H9 (cell line): ENCODE measurements around the gene BOD1L2. TPM values are rescaled to one million over a fixed set of nuclear protein-coding genes. Genes with fewer than 3 reads are reported as not detected.

ENCODE experiments used
- DNase-seq: peaks from one replicate; pipeline ENCODE4 v3.0.0-alpha.2; 2017
- H2AFZ ChIP-seq: one replicate; pipeline ENCODE4 v1.6.1; 2013; ENCODE audit warnings: mild to moderate bottlenecking, low read length, control low read depth, moderate library complexity
- H2AK5ac ChIP-seq: 2 replicates; pipeline ENCODE4 v1.6.1; 2013; ENCODE audit warnings: low read length, control low read depth, mixed read lengths; ENCODE audit not compliant: insufficient read length
- H2BK120ac ChIP-seq: one replicate; pipeline ENCODE4 v1.6.1; 2013; ENCODE audit warnings: low read depth, mild to moderate bottlenecking, low read length, control low read depth, inconsistent platforms; ENCODE audit not compliant: poor library complexity, severe bottlenecking
- H2BK12ac ChIP-seq: 2 replicates; pipeline ENCODE4 v1.6.1; 2013; ENCODE audit warnings: low read length, control low read depth, mixed read lengths, low read depth; ENCODE audit not compliant: insufficient read length
- H2BK15ac ChIP-seq: 2 replicates; pipeline ENCODE4 v1.6.1; 2013; ENCODE audit warnings: low read depth, low read length, control low read depth
- H2BK20ac ChIP-seq: one replicate; pipeline ENCODE4 v1.6.1; 2013; ENCODE audit warnings: low read depth, mild to moderate bottlenecking, low read length, control low read depth, inconsistent platforms; ENCODE audit not compliant: poor library complexity, severe bottlenecking
- H2BK5ac ChIP-seq: 2 replicates; pipeline ENCODE4 v1.6.1; 2013; ENCODE audit warnings: low read length, control low read depth, mixed read lengths; ENCODE audit not compliant: insufficient read length
- H3K14ac ChIP-seq: 2 replicates; pipeline ENCODE4 v1.6.1; 2013; ENCODE audit warnings: low read length, control low read depth; ENCODE audit not compliant: insufficient read depth
- H3K18ac ChIP-seq: 2 replicates; pipeline ENCODE4 v1.6.1; 2013; ENCODE audit warnings: low read depth, mild to moderate bottlenecking, mixed read lengths, low read length, control low read depth; ENCODE audit not compliant: insufficient read length
- H3K23ac ChIP-seq: 2 replicates; pipeline ENCODE4 v1.6.1; 2013; ENCODE audit warnings: low read length, control low read depth, mixed read lengths, low read depth; ENCODE audit not compliant: insufficient read length
- H3K23me2 ChIP-seq: 2 replicates; pipeline ENCODE4 v1.6.1; 2013; ENCODE audit warnings: low read depth, mild to moderate bottlenecking, mixed read lengths, low read length, control low read depth; ENCODE audit not compliant: insufficient read length, poor library complexity, severe bottlenecking
- H3K27ac ChIP-seq: 2 replicates; pipeline ENCODE4 v1.5.1; 2013; ENCODE audit warnings: low read length, control low read depth, mixed read lengths, low read depth; ENCODE audit not compliant: insufficient read length
- H3K27me3 ChIP-seq: 2 replicates; pipeline ENCODE4 v1.6.1; 2013; ENCODE audit warnings: low read length, control low read depth, inconsistent platforms; ENCODE audit not compliant: insufficient read depth
- H3K4ac ChIP-seq: 2 replicates; pipeline ENCODE4 v1.6.1; 2013; ENCODE audit warnings: low read depth, mild to moderate bottlenecking, control low read depth, inconsistent platforms, low read length, moderate library complexity
- H3K4me1 ChIP-seq: 2 replicates; pipeline ENCODE4 v1.6.1; 2013; ENCODE audit warnings: low read length, control low read depth, inconsistent platforms; ENCODE audit not compliant: insufficient read depth
- H3K4me2 ChIP-seq: 2 replicates; pipeline ENCODE4 v1.6.1; 2013; ENCODE audit warnings: low read length, control low read depth, mixed read lengths; ENCODE audit not compliant: insufficient read length, insufficient read depth
- H3K56ac ChIP-seq: 2 replicates; pipeline ENCODE4 v1.6.1; 2013; ENCODE audit warnings: low read depth, mild to moderate bottlenecking, mixed read lengths, low read length, control low read depth; ENCODE audit not compliant: insufficient read length
- H3K79me1 ChIP-seq: 2 replicates; pipeline ENCODE4 v1.6.1; 2013; ENCODE audit warnings: low read depth, mild to moderate bottlenecking, moderate library complexity, low read length, control low read depth, inconsistent platforms; ENCODE audit not compliant: insufficient read depth, poor library complexity, severe bottlenecking
- H3K79me2 ChIP-seq: 2 replicates; pipeline ENCODE4 v1.6.1; 2013; ENCODE audit warnings: low read length, control low read depth, inconsistent platforms; ENCODE audit not compliant: insufficient read depth
- H3K9ac ChIP-seq: 2 replicates; pipeline ENCODE4 v1.6.1; 2013; ENCODE audit warnings: low read length, control low read depth, mixed read lengths; ENCODE audit not compliant: insufficient read length; ENCODE audit errors: extremely low read depth
- H3K9me3 ChIP-seq: one replicate; pipeline ENCODE4 v1.6.1; 2013; ENCODE audit warnings: low read depth, low read length, inconsistent platforms; ENCODE audit not compliant: control insufficient read depth
- H3T11ph ChIP-seq: one replicate; pipeline ENCODE4 v1.6.1; 2013; ENCODE audit warnings: mild to moderate bottlenecking, low read length, control low read depth, inconsistent platforms
- H4K20me1 ChIP-seq: one replicate; pipeline ENCODE4 v1.6.1; 2013; ENCODE audit not compliant: control insufficient read depth, insufficient read length, insufficient read depth
- H4K5ac ChIP-seq: 2 replicates; pipeline ENCODE4 v1.6.1; 2013; ENCODE audit warnings: low read depth, mild to moderate bottlenecking, mixed read lengths, low read length, control low read depth; ENCODE audit not compliant: insufficient read length
- H4K8ac ChIP-seq: replicated peaks from 2 replicates; pipeline ENCODE4 v1.6.1; 2013; ENCODE audit warnings: low read length, control low read depth, mixed read lengths, low read depth; ENCODE audit not compliant: insufficient read length
- H4K91ac ChIP-seq: 2 replicates; pipeline ENCODE4 v1.6.1; 2013; ENCODE audit warnings: low read depth, mild to moderate bottlenecking, moderate library complexity, mixed read lengths, low read length, control low read depth; ENCODE audit not compliant: insufficient read length
- H3K27ac Mint-ChIP-seq, 3 experiments: 2 replicates in 2 of 3; 3 replicates in 1 of 3; pipeline ENCODE4 v1.8.0; 2020 to 2021; ENCODE audit warnings: mixed read lengths in 3 of 3, mild to moderate bottlenecking in 1 of 3, moderate library complexity in 1 of 3
- H3K27me3 Mint-ChIP-seq: 2 replicates; pipeline ENCODE4 v1.8.0; 2021; ENCODE audit warnings: low read depth, mild to moderate bottlenecking, moderate library complexity, mixed read lengths
- H3K36me3 Mint-ChIP-seq, 3 experiments: 2 replicates in 2 of 3; 3 replicates in 1 of 3; pipeline ENCODE4 v1.8.0; 2020 to 2021; ENCODE audit warnings: low read depth in 3 of 3, mixed read lengths in 3 of 3; ENCODE audit not compliant: insufficient read depth in 1 of 3
- H3K4me1 Mint-ChIP-seq, 2 experiments: 2 replicates each; pipeline ENCODE4 v1.8.0; 2020; ENCODE audit warnings: mixed read lengths in 2 of 2
- H3K4me3 Mint-ChIP-seq, 2 experiments: 2 replicates in 1 of 2; 3 replicates in 1 of 2; pipeline ENCODE4 v1.8.0; 2020 to 2021; ENCODE audit warnings: mild to moderate bottlenecking in 2 of 2, mixed read lengths in 2 of 2, moderate library complexity in 1 of 2
- H3K9me3 Mint-ChIP-seq, 2 experiments: 2 replicates in 1 of 2; 3 replicates in 1 of 2; pipeline ENCODE4 v1.8.0; 2020; ENCODE audit warnings: mild to moderate bottlenecking in 2 of 2, mixed read lengths in 2 of 2, moderate library complexity in 1 of 2
- WGBS: extraction: QIAGEN DNeasy Blood & Tissue Kit; methylation state at CpG from one replicate; pipeline ENCODE4 v1.1.7; 2013; ENCODE audit warnings: missing lambda C conversion rate, low lambda C conversion rate, mixed read lengths; ENCODE audit not compliant: insufficient read length; ENCODE audit errors: extremely low coverage; 5-methylcytosine and 5-hydroxymethylcytosine counted together
- total RNA-seq: library from RNA; stranded (reverse); gene quantifications from 2 replicates; pipeline ENCODE4 v1.2.1, GENCODE V29; 2021
- TF ChIP-seq, protein P1 (sequence below): fragments of 200-600 bp; sonication (generic); conservative IDR thresholded peaks from 3 replicates; pipeline ENCODE4 v1.8.0; 2021; ENCODE audit warnings: antibody characterized with exemption, mild to moderate bottlenecking

The BOD1L2 gene
- total RNA-seq, 1 experiment from 2014 or later = not detected

DNA sequence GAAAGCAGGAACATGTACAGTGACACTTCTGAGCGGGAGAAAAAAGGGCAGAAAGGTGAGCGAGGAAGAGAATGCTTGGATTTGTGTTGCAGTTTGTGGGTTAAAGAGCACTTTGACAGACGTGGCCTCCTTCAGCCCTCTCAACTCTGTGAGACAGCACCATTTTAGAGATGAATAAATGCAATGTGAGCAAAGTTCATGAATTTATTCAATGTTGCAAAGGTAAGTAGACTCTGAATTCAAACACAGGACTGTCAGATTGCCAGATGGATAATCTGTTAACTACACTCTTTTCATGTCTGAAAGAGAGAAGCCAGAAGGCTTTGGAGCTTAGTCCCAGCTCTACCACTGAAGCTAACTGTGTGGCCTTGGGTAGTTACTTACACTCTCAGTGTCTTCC, 47.7 kb downstream of the BOD1L2 start:
- WGBS = no CpG with 5 or more reads among the region's 3 CpGs
- Mint-ChIP-seq H3K36me3 (no peaks in the 10 kb centered on the region), H3K9me3 (no peaks in the 10 kb centered on the region; a peak in 1 of 5 replicates), H3K4me1 (no peaks in the 10 kb centered on the region), H3K27me3 (no peaks in the 10 kb centered on the region; the same call in 1 of the 2 replicates), H3K4me3 (no peak overlapping the region), H3K27ac (no peak overlapping the region)
- Histone ChIP-seq H2AK5ac (no peak overlapping the region), H3K9me3 (no peaks in the 10 kb centered on the region), H3K4ac (no peak overlapping the region), H3K4me2 (no peak overlapping the region), H3K27me3 (no peaks in the 10 kb centered on the region), H3K23ac (no peak overlapping the region), H3K23me2 (no peaks in the 10 kb centered on the region), H2BK120ac (no peak overlapping the region), H2BK15ac (no peak overlapping the region), H2BK12ac (no peak overlapping the region), H3K27ac (no peak overlapping the region), H3K9ac (no peak overlapping the region), H3K79me1 (no peaks in the 10 kb centered on the region), H4K91ac (no peak overlapping the region), H3K79me2 (no peaks in the 10 kb centered on the region), H3K56ac (no peak overlapping the region), H3K4me1 (no peaks in the 10 kb centered on the region), H2BK20ac (no peak overlapping the region), H2AFZ (no peak overlapping the region), H2BK5ac (no peak overlapping the region), H4K20me1 (no peaks in the 10 kb centered on the region), H3K14ac (no peak overlapping the region), H4K5ac (no peak overlapping the region), H3T11ph (no peak overlapping the region), H4K8ac (no peak overlapping the region), H3K18ac (no peak overlapping the region)
- TF ChIP-seq, protein P1, sequence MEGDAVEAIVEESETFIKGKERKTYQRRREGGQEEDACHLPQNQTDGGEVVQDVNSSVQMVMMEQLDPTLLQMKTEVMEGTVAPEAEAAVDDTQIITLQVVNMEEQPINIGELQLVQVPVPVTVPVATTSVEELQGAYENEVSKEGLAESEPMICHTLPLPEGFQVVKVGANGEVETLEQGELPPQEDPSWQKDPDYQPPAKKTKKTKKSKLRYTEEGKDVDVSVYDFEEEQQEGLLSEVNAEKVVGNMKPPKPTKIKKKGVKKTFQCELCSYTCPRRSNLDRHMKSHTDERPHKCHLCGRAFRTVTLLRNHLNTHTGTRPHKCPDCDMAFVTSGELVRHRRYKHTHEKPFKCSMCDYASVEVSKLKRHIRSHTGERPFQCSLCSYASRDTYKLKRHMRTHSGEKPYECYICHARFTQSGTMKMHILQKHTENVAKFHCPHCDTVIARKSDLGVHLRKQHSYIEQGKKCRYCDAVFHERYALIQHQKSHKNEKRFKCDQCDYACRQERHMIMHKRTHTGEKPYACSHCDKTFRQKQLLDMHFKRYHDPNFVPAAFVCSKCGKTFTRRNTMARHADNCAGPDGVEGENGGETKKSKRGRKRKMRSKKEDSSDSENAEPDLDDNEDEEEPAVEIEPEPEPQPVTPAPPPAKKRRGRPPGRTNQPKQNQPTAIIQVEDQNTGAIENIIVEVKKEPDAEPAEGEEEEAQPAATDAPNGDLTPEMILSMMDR = no peak
- DNase-seq = no peak
